H9 (cell line): Measurements from ENCODE around the gene RPP14. TPM values are rescaled to one million over a fixed set of nuclear protein-coding genes. Genes with fewer than 3 reads are reported as not detected.
A peak's percentile ranks its signal among the peaks of the same experiment; 100 is the strongest.

Experiments
- DNase-seq: peaks from one replicate; pipeline ENCODE4 v3.0.0-alpha.2; 2017
- H2AFZ ChIP-seq: one replicate; pipeline ENCODE4 v1.6.1; 2013; ENCODE audit warnings: mild to moderate bottlenecking, low read length, control low read depth, moderate library complexity
- H2AK5ac ChIP-seq: 2 replicates; pipeline ENCODE4 v1.6.1; 2013; ENCODE audit warnings: low read length, control low read depth, mixed read lengths; ENCODE audit not compliant: insufficient read length
- H2BK120ac ChIP-seq: one replicate; pipeline ENCODE4 v1.6.1; 2013; ENCODE audit warnings: low read depth, mild to moderate bottlenecking, low read length, control low read depth, inconsistent platforms; ENCODE audit not compliant: poor library complexity, severe bottlenecking
- H2BK12ac ChIP-seq: 2 replicates; pipeline ENCODE4 v1.6.1; 2013; ENCODE audit warnings: low read length, control low read depth, mixed read lengths, low read depth; ENCODE audit not compliant: insufficient read length
- H2BK15ac ChIP-seq: 2 replicates; pipeline ENCODE4 v1.6.1; 2013; ENCODE audit warnings: low read depth, low read length, control low read depth
- H2BK20ac ChIP-seq: one replicate; pipeline ENCODE4 v1.6.1; 2013; ENCODE audit warnings: low read depth, mild to moderate bottlenecking, low read length, control low read depth, inconsistent platforms; ENCODE audit not compliant: poor library complexity, severe bottlenecking
- H2BK5ac ChIP-seq: 2 replicates; pipeline ENCODE4 v1.6.1; 2013; ENCODE audit warnings: low read length, control low read depth, mixed read lengths; ENCODE audit not compliant: insufficient read length
- H3K14ac ChIP-seq: 2 replicates; pipeline ENCODE4 v1.6.1; 2013; ENCODE audit warnings: low read length, control low read depth; ENCODE audit not compliant: insufficient read depth
- H3K18ac ChIP-seq: 2 replicates; pipeline ENCODE4 v1.6.1; 2013; ENCODE audit warnings: low read depth, mild to moderate bottlenecking, mixed read lengths, low read length, control low read depth; ENCODE audit not compliant: insufficient read length
- H3K23ac ChIP-seq: 2 replicates; pipeline ENCODE4 v1.6.1; 2013; ENCODE audit warnings: low read length, control low read depth, mixed read lengths, low read depth; ENCODE audit not compliant: insufficient read length
- H3K23me2 ChIP-seq: 2 replicates; pipeline ENCODE4 v1.6.1; 2013; ENCODE audit warnings: low read depth, mild to moderate bottlenecking, mixed read lengths, low read length, control low read depth; ENCODE audit not compliant: insufficient read length, poor library complexity, severe bottlenecking
- H3K27ac ChIP-seq: 2 replicates; pipeline ENCODE4 v1.5.1; 2013; ENCODE audit warnings: low read length, control low read depth, mixed read lengths, low read depth; ENCODE audit not compliant: insufficient read length
- H3K27me3 ChIP-seq: 2 replicates; pipeline ENCODE4 v1.6.1; 2013; ENCODE audit warnings: low read length, control low read depth, inconsistent platforms; ENCODE audit not compliant: insufficient read depth
- H3K4ac ChIP-seq: 2 replicates; pipeline ENCODE4 v1.6.1; 2013; ENCODE audit warnings: low read depth, mild to moderate bottlenecking, control low read depth, inconsistent platforms, low read length, moderate library complexity
- H3K4me1 ChIP-seq: 2 replicates; pipeline ENCODE4 v1.6.1; 2013; ENCODE audit warnings: low read length, control low read depth, inconsistent platforms; ENCODE audit not compliant: insufficient read depth
- H3K4me2 ChIP-seq: 2 replicates; pipeline ENCODE4 v1.6.1; 2013; ENCODE audit warnings: low read length, control low read depth, mixed read lengths; ENCODE audit not compliant: insufficient read length, insufficient read depth
- H3K56ac ChIP-seq: 2 replicates; pipeline ENCODE4 v1.6.1; 2013; ENCODE audit warnings: low read depth, mild to moderate bottlenecking, mixed read lengths, low read length, control low read depth; ENCODE audit not compliant: insufficient read length
- H3K79me1 ChIP-seq: 2 replicates; pipeline ENCODE4 v1.6.1; 2013; ENCODE audit warnings: low read depth, mild to moderate bottlenecking, moderate library complexity, low read length, control low read depth, inconsistent platforms; ENCODE audit not compliant: insufficient read depth, poor library complexity, severe bottlenecking
- H3K79me2 ChIP-seq: 2 replicates; pipeline ENCODE4 v1.6.1; 2013; ENCODE audit warnings: low read length, control low read depth, inconsistent platforms; ENCODE audit not compliant: insufficient read depth
- H3K9ac ChIP-seq: 2 replicates; pipeline ENCODE4 v1.6.1; 2013; ENCODE audit warnings: low read length, control low read depth, mixed read lengths; ENCODE audit not compliant: insufficient read length; ENCODE audit errors: extremely low read depth
- H3K9me3 ChIP-seq: one replicate; pipeline ENCODE4 v1.6.1; 2013; ENCODE audit warnings: low read depth, low read length, inconsistent platforms; ENCODE audit not compliant: control insufficient read depth
- H3T11ph ChIP-seq: one replicate; pipeline ENCODE4 v1.6.1; 2013; ENCODE audit warnings: mild to moderate bottlenecking, low read length, control low read depth, inconsistent platforms
- H4K20me1 ChIP-seq: one replicate; pipeline ENCODE4 v1.6.1; 2013; ENCODE audit not compliant: control insufficient read depth, insufficient read length, insufficient read depth
- H4K5ac ChIP-seq: 2 replicates; pipeline ENCODE4 v1.6.1; 2013; ENCODE audit warnings: low read depth, mild to moderate bottlenecking, mixed read lengths, low read length, control low read depth; ENCODE audit not compliant: insufficient read length
- H4K8ac ChIP-seq: replicated peaks from 2 replicates; pipeline ENCODE4 v1.6.1; 2013; ENCODE audit warnings: low read length, control low read depth, mixed read lengths, low read depth; ENCODE audit not compliant: insufficient read length
- H4K91ac ChIP-seq: 2 replicates; pipeline ENCODE4 v1.6.1; 2013; ENCODE audit warnings: low read depth, mild to moderate bottlenecking, moderate library complexity, mixed read lengths, low read length, control low read depth; ENCODE audit not compliant: insufficient read length
- H3K27ac Mint-ChIP-seq, 3 experiments: 2 replicates in 2 of 3; 3 replicates in 1 of 3; pipeline ENCODE4 v1.8.0; 2020 to 2021; ENCODE audit warnings: mixed read lengths in 3 of 3, mild to moderate bottlenecking in 1 of 3, moderate library complexity in 1 of 3
- H3K27me3 Mint-ChIP-seq: 2 replicates; pipeline ENCODE4 v1.8.0; 2021; ENCODE audit warnings: low read depth, mild to moderate bottlenecking, moderate library complexity, mixed read lengths
- H3K36me3 Mint-ChIP-seq, 3 experiments: 2 replicates in 2 of 3; 3 replicates in 1 of 3; pipeline ENCODE4 v1.8.0; 2020 to 2021; ENCODE audit warnings: low read depth in 3 of 3, mixed read lengths in 3 of 3; ENCODE audit not compliant: insufficient read depth in 1 of 3
- H3K4me1 Mint-ChIP-seq, 2 experiments: 2 replicates each; pipeline ENCODE4 v1.8.0; 2020; ENCODE audit warnings: mixed read lengths in 2 of 2
- H3K4me3 Mint-ChIP-seq, 2 experiments: 2 replicates in 1 of 2; 3 replicates in 1 of 2; pipeline ENCODE4 v1.8.0; 2020 to 2021; ENCODE audit warnings: mild to moderate bottlenecking in 2 of 2, mixed read lengths in 2 of 2, moderate library complexity in 1 of 2
- H3K9me3 Mint-ChIP-seq, 2 experiments: 2 replicates in 1 of 2; 3 replicates in 1 of 2; pipeline ENCODE4 v1.8.0; 2020; ENCODE audit warnings: mild to moderate bottlenecking in 2 of 2, mixed read lengths in 2 of 2, moderate library complexity in 1 of 2
- WGBS: extraction: QIAGEN DNeasy Blood & Tissue Kit; methylation state at CpG from one replicate; pipeline ENCODE4 v1.1.7; 2013; ENCODE audit warnings: missing lambda C conversion rate, low lambda C conversion rate, mixed read lengths; ENCODE audit not compliant: insufficient read length; ENCODE audit errors: extremely low coverage; 5-methylcytosine and 5-hydroxymethylcytosine counted together
- total RNA-seq: library from RNA; stranded (reverse); gene quantifications from 2 replicates; pipeline ENCODE4 v1.2.1, GENCODE V29; 2021
- TF ChIP-seq, protein P1 (sequence below): fragments of 200-600 bp; sonication (generic); conservative IDR thresholded peaks from 3 replicates; pipeline ENCODE4 v1.8.0; 2021; ENCODE audit warnings: antibody characterized with exemption, mild to moderate bottlenecking

The RPP14 gene
- total RNA-seq, 1 experiment from 2014 or later = 23.9 TPM

GRCh38 chr3:58322793-58323192 lies 16.7 kb downstream of the RPP14 start:
- Mint-ChIP-seq H3K27ac (peak overlapping the region in 1 of 3 experiments; percentile 44; a peak in 1 of 7 replicates), H3K4me3 (no peak overlapping the region), H3K36me3 (peaks cover 2 to 28% (median 20%) of the 10 kb centered on the region in 3 experiments; a peak in 6 of 7 replicates), H3K9me3 (no peaks in the 10 kb centered on the region), H3K27me3 (no peaks in the 10 kb centered on the region; the same call in 1 of the 2 replicates), H3K4me1 (peaks cover 22 to 32% of the 10 kb centered on the region in 2 experiments)
- Histone ChIP-seq H2BK5ac (no peak overlapping the region), H3K23me2 (no peaks in the 10 kb centered on the region), H3K9me3 (no peaks in the 10 kb centered on the region), H3K27ac (no peak overlapping the region), H3K14ac (no peak overlapping the region), H3K56ac (no peak overlapping the region), H3K4me2 (no peak overlapping the region), H4K8ac (no peak overlapping the region), H2BK15ac (no peak overlapping the region), H3K79me2 (no peaks in the 10 kb centered on the region), H3K9ac (no peak overlapping the region), H4K5ac (no peak overlapping the region), H4K20me1 (no peaks in the 10 kb centered on the region), H3K4ac (no peak overlapping the region), H3T11ph (no peak overlapping the region), H3K27me3 (no peaks in the 10 kb centered on the region), H3K4me1 (peaks cover 7% of the 10 kb centered on the region; the same call in 1 of the 2 replicates), H2BK120ac (no peak overlapping the region), H2BK20ac (no peak overlapping the region), H2AFZ (no peak overlapping the region), H3K18ac (no peak overlapping the region), H4K91ac (no peak overlapping the region), H3K79me1 (no peaks in the 10 kb centered on the region), H2AK5ac (no peak overlapping the region), H3K23ac (no peak overlapping the region), H2BK12ac (no peak overlapping the region)
- DNase-seq = no peak
- WGBS = no CpG with 5 or more reads among the region's 1 CpG
- TF ChIP-seq, protein P1, sequence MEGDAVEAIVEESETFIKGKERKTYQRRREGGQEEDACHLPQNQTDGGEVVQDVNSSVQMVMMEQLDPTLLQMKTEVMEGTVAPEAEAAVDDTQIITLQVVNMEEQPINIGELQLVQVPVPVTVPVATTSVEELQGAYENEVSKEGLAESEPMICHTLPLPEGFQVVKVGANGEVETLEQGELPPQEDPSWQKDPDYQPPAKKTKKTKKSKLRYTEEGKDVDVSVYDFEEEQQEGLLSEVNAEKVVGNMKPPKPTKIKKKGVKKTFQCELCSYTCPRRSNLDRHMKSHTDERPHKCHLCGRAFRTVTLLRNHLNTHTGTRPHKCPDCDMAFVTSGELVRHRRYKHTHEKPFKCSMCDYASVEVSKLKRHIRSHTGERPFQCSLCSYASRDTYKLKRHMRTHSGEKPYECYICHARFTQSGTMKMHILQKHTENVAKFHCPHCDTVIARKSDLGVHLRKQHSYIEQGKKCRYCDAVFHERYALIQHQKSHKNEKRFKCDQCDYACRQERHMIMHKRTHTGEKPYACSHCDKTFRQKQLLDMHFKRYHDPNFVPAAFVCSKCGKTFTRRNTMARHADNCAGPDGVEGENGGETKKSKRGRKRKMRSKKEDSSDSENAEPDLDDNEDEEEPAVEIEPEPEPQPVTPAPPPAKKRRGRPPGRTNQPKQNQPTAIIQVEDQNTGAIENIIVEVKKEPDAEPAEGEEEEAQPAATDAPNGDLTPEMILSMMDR = no peak
